HG03139 (cell line): ENCODE measurements around the gene GPC6.

ENCODE experiments used
- ATAC-seq: cut with Tn5 transposase; IDR thresholded peaks from one replicate; pipeline ENCODE4 v1.9.1; 2021; ENCODE audit not compliant: unreplicated experiment

GPC6 gene

GRCh38 chr13:93955904-93956303 is 729.3 kb downstream of the GPC6 start:
- no peak for ATAC-seq

GRCh38 chr13:93956426-93956825 is 729.8 kb downstream of the GPC6 start:
- ATAC-seq, result no peak

- ATAC-seq, result no peak
Measured at GRCh38 chr13:93957371-93957770, 730.8 kb downstream of the GPC6 start.

- ATAC-seq, result no peak
Measured at GRCh38 chr13:93959796-93960533, 733.4 kb downstream of the GPC6 start.

DNA sequence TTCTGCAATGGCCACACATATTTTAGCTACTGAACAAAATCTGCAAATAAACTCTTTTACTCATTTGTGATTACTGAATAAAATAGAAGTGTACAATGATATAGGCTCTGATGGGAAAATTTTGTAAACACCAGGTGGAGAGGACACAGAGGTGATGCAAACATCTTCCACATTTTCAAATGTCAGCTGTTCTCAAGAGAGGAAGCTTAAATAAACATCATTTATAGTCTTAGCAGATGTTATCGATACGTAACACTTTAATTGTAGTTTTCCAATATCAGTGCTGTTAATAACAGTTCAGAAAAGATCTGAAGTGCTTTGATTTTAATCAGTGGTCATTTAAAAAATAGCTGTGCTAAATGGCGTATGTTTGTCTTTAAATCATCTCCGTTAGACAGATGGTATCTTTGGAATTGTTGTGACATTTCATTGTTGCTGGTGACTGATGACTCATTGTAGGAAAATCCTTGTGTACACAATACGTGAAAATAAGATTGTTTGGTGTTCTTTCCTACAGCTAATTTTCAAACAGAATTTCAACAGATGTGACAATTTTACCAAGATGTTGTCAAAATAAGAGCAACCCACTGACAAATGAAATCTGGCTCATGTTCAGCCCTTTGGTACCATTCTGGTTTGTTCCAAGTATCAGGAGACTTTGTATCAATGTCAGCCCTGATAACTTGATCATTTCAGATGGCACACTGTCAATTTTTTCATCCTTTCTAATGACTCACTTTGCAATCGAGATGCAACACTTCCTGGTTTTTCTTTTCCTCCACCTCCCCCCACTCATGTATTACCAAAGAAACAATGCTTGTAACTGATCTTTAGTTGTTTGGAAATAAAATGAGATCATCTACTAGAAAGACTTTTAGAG is 736.9 kb downstream of the GPC6 start:
- no peak for ATAC-seq

DNA sequence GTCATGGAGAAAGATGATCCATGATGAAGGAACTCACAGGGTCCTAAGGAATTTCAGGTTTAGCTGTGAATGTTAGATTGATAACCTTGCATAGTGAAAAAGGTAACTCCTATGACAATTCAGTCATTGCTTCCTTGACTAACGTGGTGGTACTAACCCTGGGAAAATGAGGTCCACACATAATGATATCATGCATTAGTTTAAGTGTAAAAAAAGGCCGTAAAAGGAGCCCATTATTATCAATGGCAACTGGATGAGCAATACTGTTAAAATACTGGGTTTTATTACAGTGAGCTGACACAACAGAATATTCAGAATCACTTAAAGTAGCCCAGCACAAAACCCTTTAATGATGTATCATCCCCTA is 737.5 kb downstream of the GPC6 start:
- no peak for ATAC-seq

- no peak for ATAC-seq
Measured at GRCh38 chr13:93965587-93965986, 739.0 kb downstream of the GPC6 start.

DNA sequence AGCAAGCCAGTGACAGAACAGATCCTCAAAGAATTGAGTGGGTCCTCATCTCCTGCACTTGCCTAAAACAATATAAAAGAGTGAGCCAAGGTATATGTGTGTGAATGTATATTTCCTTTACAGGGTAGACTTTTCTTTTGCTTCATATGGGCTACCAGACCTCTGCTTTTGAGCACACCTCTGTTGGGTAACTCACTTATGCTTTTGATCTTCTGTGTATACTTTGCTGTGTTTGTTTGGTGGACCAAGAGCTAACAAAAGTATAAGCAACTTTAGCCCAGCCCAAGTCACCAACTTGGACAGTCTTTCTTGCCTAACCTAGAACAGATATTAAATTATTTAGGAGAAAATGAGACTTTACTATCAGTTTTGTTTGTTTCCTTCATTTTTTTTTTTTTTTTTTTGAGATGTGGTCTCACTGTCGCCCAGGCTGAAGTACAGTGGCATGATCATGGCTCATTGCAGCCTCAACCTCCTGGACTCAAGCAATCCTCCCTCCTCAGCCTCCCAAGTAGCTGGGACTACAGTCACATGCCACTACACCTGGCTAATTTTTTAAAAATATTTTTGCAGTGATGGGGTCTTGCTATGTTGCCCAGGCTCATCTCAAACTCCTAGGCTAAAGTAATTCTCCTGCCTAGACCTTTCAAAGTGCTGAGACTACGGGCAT is 739.8 kb downstream of the GPC6 start:
- no peak for ATAC-seq

DNA sequence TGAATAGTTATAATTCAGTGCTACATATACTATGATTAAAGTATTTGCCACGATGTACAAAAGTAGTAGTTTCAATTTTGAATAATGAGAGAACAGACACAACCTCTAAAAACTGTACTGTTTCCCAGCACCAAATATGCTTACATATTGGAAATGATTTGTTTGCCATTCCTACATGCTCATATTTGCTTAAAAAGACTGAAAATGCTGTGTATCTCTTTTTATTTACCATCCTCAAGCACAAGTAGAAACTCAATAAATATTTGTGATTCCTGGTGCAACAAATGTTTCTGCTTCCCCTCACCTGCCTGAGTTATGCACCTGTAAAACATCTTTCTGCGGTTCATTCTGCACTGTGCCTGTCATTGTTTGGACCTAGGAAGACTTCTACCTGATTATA is 740.7 kb downstream of the GPC6 start:
- ATAC-seq, result no peak

- ATAC-seq, result no peak
Measured at GRCh38 chr13:93975242-93975641, 748.6 kb downstream of the GPC6 start.

GRCh38 chr13:93976528-93976927 is 749.9 kb downstream of the GPC6 start:
- no peak for ATAC-seq

DNA sequence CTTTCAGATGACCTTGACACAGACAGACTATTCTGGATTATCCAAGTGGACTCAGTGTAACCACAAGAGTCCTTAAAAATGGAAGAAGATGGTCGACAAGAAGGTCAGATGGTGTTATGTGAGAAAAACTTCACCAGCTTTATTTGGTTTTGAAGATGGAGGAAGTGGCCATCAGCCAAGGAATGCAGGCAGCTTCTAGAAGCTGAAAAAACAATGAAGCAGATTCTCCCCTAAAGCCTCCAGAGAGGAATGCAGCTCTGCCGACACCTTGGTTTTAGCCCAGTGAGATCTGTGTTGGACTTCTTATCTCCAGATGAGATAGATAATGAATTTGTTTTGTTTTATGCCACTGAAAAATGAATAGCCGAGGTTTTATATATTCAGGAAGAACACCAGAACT is 751.4 kb downstream of the GPC6 start:
- ATAC-seq, result no peak

DNA sequence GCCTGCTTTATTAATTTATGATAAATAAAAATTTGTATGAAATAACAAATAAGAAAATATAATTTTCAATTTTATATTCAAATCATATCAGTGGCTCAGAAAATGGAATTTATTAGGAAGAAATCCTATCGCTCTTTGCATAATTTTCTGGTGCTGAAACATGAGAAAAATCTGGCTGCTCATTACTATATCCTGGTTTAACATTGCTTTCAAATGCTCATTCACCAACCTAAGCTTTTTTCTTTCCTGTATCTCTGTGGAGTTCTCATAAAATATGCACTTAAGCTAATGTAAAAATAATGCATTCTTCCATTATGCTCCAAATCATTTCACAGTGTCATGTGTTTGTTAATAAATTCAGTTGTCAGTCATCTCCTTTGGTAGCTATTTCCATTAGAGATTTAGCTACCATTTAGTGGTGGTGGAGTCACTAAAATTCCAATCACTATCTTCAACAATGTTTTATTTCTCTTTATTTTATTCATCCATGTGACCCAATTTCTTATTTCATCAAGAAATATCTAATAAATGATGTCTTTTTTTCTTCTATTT is 754.9 kb downstream of the GPC6 start:
- no peak for ATAC-seq

GRCh38 chr13:93982179-93982918 is 755.7 kb downstream of the GPC6 start:
- ATAC-seq, result no peak

- ATAC-seq, result no peak
Measured at GRCh38 chr13:93984052-93984451, 757.4 kb downstream of the GPC6 start.

DNA sequence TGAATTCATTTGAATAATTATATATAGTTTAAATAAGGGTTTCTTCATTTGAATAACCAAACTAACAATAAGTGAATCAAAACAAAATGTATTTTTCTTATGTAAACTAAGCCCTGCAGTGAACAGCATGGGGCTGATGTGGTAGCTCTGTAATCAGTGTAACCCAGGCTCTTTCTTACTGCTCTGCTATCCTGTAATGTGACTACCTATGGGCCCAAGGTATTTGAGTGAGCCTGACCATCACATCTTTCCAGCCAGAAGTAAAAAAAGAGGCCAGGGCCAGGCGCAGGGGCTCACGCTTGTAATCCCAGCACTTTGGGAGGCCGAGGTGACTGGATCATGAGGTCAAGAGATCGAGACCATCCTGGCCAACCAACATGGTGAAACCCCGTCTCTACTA is 758.3 kb downstream of the GPC6 start:
- ATAC-seq, result no peak

GRCh38 chr13:93987458-93987857 is 760.9 kb downstream of the GPC6 start:
- no peak for ATAC-seq

GRCh38 chr13:93991569-93991968 is 765.0 kb downstream of the GPC6 start:
- ATAC-seq, result no peak

DNA sequence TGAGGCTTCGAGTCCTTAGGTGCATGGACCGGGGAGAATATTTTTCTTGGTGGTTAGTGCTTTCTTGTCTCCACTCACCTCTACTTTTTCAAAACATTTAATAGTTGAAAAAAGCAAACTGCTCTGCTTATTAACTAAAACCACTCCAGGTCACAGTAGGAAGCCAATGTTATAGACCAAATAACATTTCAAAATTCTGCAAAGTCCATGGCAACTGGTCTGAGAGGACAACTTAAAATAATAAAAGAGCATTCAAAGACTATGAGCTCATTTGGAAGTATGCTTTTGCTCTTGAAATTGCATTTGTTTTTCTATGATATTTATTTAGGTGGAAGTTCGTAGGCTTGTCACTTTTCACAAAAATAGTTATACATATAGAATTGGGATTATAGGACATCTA is 769.9 kb downstream of the GPC6 start:
- no peak for ATAC-seq

GRCh38 chr13:94006296-94006695 is 779.7 kb downstream of the GPC6 start:
- no peak for ATAC-seq

DNA sequence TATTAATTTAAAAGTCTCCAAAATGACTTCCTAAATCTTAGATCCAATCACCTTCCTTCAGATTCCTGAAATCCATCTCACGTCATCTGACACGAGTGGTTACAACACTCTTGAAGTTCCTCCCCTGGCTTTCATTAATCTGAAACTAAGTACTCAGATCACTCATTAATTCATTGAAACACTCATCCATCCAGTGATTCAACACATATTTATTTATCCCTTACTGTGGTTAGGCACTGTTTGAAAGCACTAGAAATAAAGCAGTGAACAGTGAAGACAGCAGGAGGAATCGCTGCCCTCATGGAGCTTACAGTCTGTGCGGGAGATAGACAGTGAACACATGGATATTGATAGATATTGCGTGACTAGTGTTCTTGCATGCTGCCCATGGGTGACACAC is 780.5 kb downstream of the GPC6 start:
- no peak for ATAC-seq
